ENCODE data around the gene CNTFR. TPM values are rescaled to one million over a fixed set of nuclear protein-coding genes. Genes with fewer than 3 reads are reported as not detected.

The CNTFR gene
- total and polyA plus RNA-seq, 2 experiments from 2014 or later = 0.73 to 1.9 TPM

DNA sequence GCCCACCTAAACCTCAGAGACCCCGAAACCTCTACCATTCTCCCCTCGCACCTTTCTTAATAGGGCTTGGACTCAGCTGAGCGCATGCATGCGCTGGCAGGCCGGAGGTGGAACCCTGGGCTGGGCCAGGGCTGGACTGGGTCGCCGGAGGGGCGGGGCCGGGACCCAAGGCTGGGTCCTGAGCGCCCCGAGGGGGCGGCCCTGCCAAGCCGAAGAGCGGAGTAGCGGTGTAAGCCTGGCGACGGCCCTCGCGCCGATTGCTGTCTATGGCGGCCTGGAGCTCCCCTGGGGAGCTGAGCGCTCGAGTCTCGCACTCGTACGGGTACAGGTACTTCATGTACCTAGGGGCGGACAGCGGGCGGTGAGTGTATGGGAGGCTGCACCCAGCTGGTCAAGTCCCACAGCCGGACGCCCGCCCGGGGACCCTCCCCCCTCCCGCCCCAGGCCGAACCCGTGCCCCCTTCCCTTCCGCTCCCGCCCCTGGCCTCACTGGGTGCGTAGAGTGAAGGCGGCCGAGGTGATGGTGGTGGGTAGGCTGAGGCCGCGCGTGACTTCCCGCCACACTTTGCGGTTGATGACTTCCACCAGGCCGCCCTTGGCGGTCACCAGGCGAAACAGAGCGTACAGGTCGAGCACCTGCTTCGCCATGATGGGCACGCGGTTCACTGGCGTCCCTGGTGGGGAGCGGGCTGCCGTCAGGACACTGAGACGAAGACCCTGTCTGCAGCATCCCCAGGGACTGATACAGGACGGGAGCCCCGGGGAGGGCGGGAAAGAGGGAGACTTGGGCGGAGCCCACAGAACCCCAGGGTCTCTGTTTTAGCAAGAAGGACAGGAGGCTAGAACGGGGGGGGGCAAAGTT lies 34.1 kb upstream of the CNTFR start:
- Histone ChIP-seq H3F3A (replicated peaks; ENCODE audit: low read depth) (0 out of 2 replicates have a peak, but pooled peaks cover 3% of the 10 kb centered on the region), H3K79me2 (replicated peaks; ENCODE audit: insufficient read depth) (no peaks in the 10 kb centered on the region), H3K4me1 (ENCODE audit: insufficient read depth) (peaks cover 16% of the 10 kb centered on the region; the same call in 1 of the 2 replicates), H3K36me3 (ENCODE audit: insufficient read depth) (no peaks in the 10 kb centered on the region), H4K20me1 (replicated peaks; ENCODE audit: insufficient read depth) (no peaks in the 10 kb centered on the region; the same call in 1 of the 2 replicates), H3K27ac (ENCODE audit: low read depth) (no peak overlapping the region), H3K27me3 (ENCODE audit: insufficient read depth) (peaks cover 86% of the 10 kb centered on the region), H3K4me2 (peak overlapping the region; percentile 81), H3K9me2 (ENCODE audit: insufficient read depth) (0 out of 2 replicates have a peak, but pooled peaks cover 4% of the 10 kb centered on the region), H3K4me3 (peak overlapping the region; percentile 52; the same call in 1 of the 2 replicates), H2AFZ (peak overlapping the region; percentile 43)
- TF ChIP-seq EZH2 (IDR thresholded peaks at IDR 0.05; ENCODE audit: low read depth, unreplicated experiment) (peak; percentile 63), ZNF331 (CRISPR knock-in tag; IDR thresholded peaks at IDR 0.05; ENCODE audit: low read depth) (no peak), JUNB (IDR thresholded peaks at IDR 0.05; ENCODE audit: unreplicated experiment) (no peak), CREB1 (CRISPR knock-in tag; IDR thresholded peaks at IDR 0.05; ENCODE audit: low read depth) (no peak), STAT1 (IDR thresholded peaks at IDR 0.05; ENCODE audit: unreplicated experiment) (no peak)
- TF ChIP-seq, protein P1, sequence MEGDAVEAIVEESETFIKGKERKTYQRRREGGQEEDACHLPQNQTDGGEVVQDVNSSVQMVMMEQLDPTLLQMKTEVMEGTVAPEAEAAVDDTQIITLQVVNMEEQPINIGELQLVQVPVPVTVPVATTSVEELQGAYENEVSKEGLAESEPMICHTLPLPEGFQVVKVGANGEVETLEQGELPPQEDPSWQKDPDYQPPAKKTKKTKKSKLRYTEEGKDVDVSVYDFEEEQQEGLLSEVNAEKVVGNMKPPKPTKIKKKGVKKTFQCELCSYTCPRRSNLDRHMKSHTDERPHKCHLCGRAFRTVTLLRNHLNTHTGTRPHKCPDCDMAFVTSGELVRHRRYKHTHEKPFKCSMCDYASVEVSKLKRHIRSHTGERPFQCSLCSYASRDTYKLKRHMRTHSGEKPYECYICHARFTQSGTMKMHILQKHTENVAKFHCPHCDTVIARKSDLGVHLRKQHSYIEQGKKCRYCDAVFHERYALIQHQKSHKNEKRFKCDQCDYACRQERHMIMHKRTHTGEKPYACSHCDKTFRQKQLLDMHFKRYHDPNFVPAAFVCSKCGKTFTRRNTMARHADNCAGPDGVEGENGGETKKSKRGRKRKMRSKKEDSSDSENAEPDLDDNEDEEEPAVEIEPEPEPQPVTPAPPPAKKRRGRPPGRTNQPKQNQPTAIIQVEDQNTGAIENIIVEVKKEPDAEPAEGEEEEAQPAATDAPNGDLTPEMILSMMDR (conservative IDR thresholded peaks at IDR 0.05; ENCODE audit: low read depth in 2 of 2) = no peak
- TF ChIP-seq, protein P2, sequence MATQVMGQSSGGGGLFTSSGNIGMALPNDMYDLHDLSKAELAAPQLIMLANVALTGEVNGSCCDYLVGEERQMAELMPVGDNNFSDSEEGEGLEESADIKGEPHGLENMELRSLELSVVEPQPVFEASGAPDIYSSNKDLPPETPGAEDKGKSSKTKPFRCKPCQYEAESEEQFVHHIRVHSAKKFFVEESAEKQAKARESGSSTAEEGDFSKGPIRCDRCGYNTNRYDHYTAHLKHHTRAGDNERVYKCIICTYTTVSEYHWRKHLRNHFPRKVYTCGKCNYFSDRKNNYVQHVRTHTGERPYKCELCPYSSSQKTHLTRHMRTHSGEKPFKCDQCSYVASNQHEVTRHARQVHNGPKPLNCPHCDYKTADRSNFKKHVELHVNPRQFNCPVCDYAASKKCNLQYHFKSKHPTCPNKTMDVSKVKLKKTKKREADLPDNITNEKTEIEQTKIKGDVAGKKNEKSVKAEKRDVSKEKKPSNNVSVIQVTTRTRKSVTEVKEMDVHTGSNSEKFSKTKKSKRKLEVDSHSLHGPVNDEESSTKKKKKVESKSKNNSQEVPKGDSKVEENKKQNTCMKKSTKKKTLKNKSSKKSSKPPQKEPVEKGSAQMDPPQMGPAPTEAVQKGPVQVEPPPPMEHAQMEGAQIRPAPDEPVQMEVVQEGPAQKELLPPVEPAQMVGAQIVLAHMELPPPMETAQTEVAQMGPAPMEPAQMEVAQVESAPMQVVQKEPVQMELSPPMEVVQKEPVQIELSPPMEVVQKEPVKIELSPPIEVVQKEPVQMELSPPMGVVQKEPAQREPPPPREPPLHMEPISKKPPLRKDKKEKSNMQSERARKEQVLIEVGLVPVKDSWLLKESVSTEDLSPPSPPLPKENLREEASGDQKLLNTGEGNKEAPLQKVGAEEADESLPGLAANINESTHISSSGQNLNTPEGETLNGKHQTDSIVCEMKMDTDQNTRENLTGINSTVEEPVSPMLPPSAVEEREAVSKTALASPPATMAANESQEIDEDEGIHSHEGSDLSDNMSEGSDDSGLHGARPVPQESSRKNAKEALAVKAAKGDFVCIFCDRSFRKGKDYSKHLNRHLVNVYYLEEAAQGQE (IDR thresholded peaks at IDR 0.05; ENCODE audit: unreplicated experiment) = no peak
- Mint-ChIP-seq H3K27ac (no peak overlapping the region), H3K9me3 (peaks cover 4% of the 10 kb centered on the region; the same call in 1 of the 3 replicates), H3K4me1 (peaks cover 17% of the 10 kb centered on the region), H3K36me3 (ENCODE audit: low read depth) (peaks cover 4% of the 10 kb centered on the region; the same call in 1 of the 3 replicates), H3K4me3 (no peak overlapping the region; the same call in 2 of the 3 replicates), H3K27me3 (ENCODE audit: insufficient read depth, low read depth, poor library complexity) (peaks cover 71% of the 10 kb centered on the region)
- peak; percentile 36 for ATAC-seq
- DNase-seq (ENCODE audit: low spot score) = peak; percentile 50

Data from GM23338 (cell line).